GM21576 (cell line): ENCODE data around the gene DKKL1.
"Not testable (repeated sequence)": the region's sequence is repeated elsewhere in the genome, so short reads cannot be mapped to it uniquely, and the experiment has no call there.

Experiments
- ATAC-seq: cut with Tn5 transposase; IDR thresholded peaks from one replicate; pipeline ENCODE4 v1.9.1; 2021; ENCODE audit warnings: mild to moderate bottlenecking, moderate library complexity; ENCODE audit not compliant: unreplicated experiment

DKKL1 gene

DNA sequence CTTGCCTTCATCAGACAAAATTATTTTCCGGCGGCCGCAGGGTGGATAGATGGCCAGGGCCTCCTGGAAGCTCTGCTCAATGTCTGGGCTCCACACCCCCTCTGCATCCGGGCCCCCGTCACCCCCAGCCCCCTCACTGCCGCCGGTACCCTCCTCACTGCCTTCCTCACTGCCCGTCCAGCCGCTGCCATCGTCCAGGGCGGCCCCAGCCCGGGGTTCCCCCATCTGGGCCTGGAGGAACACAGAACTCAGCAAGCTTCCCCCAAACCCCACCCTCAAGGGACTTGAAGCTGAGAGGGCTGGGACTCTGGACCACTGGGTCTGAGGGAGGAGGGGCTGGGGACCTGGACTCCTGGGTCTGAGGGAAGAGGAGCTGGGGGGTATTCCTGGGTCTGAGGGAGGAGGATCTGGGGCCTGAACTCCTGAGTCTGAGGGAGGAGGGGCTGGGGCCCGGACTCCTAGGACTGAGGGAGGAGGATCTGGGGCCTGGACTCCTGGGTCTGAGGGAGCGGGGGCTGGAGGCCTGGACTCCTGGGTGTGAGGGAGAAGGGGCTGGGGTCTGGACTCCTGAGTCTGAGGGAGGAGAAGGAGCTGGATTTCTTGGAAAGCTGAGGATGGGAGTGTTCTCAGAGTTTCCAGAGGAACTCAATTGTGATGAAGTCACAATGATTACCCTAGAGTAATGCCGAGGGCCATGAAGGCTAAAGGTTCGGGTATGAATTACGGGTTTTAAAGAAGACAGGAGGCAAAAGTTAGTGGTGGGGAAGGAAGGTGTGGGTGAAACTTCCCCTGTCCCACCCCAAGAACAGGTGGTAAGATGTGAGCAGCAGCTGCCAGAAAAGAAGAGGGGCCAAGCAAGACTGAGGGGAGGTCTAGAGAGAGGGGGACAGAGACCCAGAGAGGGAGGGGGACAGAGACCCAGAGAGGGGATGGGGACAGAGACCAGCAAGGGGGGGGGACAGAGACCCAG, 3.5 kb upstream of the DKKL1 start:
- ATAC-seq = no peak

GRCh38 chr19:49361438-49362047, 2.1 kb upstream of the DKKL1 start:
- no peak for ATAC-seq

DNA sequence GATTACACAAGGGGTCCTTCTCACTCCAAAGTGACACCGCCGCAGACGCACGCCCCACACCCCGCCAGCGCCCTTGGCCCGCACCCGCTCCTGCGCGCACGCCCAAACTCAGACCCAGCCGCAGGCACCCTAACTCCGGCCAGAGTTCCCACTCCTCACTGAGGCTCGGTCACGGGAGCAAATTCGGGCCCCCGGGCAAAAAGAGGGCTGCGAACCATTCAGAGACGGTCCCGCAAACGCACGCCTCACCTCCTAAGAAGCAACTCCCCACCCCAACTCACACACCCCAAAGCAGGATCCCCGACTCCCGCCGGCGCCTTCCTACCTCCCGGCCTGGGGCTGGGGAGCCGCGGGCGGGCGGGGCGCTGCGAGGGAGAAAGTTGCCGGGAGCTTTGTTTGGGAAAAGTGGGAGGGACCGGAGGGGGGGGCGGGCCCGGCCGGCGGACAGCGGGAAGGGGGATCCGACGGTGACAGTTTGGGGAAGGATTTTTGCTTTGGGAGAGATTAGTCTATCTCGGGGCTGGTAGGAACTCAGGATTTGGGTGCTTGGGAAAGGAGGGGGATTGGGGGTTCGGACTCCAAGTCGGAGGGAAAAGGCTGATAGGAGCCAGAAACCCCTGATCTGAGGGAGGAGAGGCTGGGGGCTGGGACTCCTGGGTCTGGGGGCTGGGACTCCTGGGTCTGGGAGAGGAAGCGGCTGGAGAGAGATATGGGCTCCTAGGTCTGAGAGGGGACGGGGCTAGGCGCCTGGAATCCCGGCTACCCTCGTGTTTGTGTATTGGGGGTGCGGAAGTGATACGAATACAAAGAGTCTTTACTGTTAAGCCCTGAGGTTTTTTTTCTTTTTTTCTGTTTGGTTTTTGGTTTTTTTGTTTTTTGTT, 1.4 kb upstream of the DKKL1 start, which contains the start of gene TEAD2:
Gene TEAD2, minus strand, starts transcription at position 369 of the 881 bp plus-strand sequence. CDS start 2,341 bp downstream, outside the sequence.
- no peak for ATAC-seq

- no peak for ATAC-seq
Measured at GRCh38 chr19:49362929-49363267, 779 bp upstream of the DKKL1 start.

GRCh38 chr19:49364083-49364737, 533 bp downstream of the DKKL1 start:
- ATAC-seq = no peak

DNA sequence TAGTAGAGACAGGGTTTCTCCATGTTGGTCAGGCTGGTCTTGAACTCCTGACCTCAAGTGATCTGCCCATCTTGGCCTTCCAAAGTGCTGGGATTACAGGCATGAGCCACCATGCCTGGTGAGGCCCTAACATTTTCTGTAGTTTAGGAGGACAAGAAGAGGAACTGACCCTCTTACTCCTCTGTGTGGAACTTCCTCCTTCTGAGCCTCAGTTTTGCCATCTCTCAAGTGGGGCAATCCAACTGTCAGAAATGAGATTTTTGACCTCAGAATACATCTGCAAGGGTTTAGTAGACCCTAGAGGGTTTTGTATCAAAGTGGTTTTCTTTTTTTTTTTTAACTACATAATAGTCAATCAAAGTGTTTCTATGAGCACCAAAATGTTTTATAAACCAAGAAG, 2.4 kb downstream of the DKKL1 start:
- ATAC-seq = no peak

DNA sequence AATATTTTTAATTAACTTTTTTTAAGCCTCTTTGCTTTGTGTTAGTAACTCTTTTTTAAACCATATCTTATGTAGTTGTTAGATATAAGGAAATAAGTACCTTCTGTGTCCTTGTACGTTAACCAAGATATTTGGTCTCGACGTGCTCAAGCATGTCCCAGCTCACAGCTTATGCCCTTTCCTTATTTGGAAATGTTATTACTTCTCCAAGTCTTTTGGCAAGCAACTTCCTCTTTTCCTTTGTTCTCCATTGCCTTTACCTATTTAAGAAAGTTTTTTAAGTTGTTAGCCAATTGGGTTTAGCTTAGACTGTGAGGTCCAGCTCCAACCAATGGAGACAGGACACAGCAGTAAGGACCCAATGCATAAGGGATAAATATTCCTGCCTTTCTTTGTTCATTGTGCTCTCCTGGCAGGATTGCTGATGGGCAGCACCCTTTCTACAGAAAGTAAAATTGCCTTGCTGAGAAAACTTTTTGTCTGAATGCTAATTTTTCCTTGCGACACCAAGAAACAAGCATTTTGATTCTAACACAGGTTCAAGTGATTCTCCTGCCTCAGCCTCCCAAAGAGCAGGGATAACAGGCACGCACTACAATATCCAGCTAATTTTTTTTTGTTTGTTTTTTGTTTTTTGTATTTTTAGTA, 5.2 kb downstream of the DKKL1 start:
- ATAC-seq = no peak

- no peak for ATAC-seq
Measured at GRCh38 chr19:49371184-49371583, 7.5 kb downstream of the DKKL1 start.

- not testable (repeated sequence) for ATAC-seq
Measured at GRCh38 chr19:49373174-49373573, 9.5 kb downstream of the DKKL1 start.

DNA sequence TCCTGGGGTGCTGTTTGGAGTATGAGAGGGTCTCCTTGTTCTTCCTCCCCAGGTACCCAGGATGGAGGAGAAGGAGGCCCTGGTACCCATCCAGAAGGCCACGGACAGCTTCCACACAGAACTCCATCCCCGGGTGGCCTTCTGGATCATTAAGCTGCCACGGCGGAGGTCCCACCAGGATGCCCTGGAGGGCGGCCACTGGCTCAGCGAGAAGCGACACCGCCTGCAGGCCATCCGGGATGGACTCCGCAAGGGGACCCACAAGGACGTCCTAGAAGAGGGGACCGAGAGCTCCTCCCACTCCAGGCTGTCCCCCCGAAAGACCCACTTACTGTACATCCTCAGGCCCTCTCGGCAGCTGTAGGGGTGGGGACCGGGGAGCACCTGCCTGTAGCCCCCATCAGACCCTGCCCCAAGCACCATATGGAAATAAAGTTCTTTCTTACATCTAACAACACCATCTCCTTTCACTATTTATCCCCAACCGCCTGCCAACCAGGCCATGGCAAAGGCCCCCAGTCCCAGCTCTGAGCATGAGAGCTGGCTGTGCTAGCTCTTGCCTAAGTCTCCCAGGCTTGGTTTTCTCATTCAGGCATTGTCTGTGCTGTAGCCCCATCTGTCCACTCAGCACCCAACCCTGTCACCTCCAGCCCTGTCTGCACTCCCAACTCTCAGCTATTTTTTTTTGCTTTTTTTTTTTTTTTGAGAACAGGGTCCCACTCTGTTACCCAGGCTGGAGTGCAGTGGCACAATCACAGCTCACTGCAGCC, 11.2 kb downstream of the DKKL1 start:
- ATAC-seq = no peak

GRCh38 chr19:49378512-49378911, 14.8 kb downstream of the DKKL1 start:
- ATAC-seq = no peak

- ATAC-seq = no peak
Measured at GRCh38 chr19:49380391-49380790, 16.7 kb downstream of the DKKL1 start.

DNA sequence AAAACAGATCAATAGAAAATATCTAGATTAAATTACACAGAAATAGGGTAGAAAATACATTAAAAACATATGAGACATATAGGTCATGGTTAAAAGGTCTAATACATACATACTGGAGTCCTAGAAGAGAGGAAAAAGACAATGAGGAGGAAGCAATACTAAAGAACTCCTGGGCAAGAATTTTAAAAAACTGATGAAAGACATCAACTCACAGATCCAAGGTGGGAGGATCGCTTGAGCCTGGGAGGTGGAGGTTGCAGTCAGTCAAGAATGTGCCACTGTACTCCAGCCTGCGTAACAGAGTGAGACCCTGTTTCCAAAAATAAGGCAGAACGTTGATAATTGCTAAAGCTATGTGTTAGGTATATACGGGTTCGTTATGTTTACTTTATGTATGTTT, 19.0 kb downstream of the DKKL1 start:
- no peak for ATAC-seq

GRCh38 chr19:49383599-49383998, 19.9 kb downstream of the DKKL1 start:
- no peak for ATAC-seq

GRCh38 chr19:49387936-49388372, 24.3 kb downstream of the DKKL1 start, which contains the start of gene KASH5:
Gene KASH5 (plus strand): TSS chr19:49388249. CDS start chr19:49390884, 2,635 bp downstream.
- no peak for ATAC-seq

DNA sequence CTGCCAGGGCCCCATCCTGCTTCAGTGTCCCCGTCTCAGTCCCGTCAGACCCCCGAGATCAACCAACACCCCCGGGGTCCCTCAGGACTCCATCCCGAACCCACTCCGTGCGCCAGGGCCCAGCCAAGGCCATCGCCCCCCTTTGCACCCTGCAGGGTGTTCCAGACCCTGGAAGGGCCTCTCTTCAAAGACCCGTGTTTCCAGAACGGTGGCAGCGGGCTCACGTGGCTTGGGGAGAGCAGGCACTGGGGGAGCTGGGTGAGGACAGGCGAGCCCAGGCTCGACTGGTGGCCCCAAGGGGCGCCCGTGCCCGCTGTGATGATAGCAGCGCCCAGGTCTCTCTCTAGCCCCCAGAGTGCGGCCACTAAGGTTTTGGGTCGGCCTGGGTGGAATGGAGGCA, 25.7 kb downstream of the DKKL1 start:
- no peak for ATAC-seq

GRCh38 chr19:49390131-49390928, 26.7 kb downstream of the DKKL1 start:
- no peak for ATAC-seq

DNA sequence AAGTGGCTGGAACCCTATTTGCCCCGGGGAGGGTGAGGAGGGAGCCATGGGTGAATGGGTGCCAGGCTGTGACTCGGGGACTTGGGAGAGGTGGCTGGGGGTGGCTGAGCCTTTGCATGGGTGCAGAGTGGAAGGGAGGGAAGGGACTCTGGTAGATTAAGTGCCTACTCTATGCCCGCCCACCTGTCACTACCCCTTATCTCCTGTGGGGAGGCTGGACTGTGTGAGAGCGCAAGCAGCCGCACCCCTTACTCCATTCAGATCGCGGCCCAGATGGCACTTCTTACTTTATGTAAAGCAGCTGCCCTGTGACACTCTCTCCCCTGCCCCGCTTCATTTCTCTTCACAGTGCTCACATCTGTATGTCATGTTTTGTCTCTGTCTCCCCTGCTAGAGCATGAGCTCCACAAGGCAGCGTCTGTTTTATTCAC, 27.3 kb downstream of the DKKL1 start:
- ATAC-seq = no peak
